Brain microvascular endothelial cell (primary cell): ENCODE data around the gene PCLO.

Source experiments
- DNase-seq: peaks from one replicate; pipeline ENCODE4 v3.0.0-alpha.2; 2020
- H3K27ac ChIP-seq: fragments of 250-450 bp; sonication (Bioruptor Pico); 2 replicates; pipeline ENCODE4 v1.5.1; 2020; ENCODE audit warnings: mild to moderate bottlenecking, moderate library complexity
- H3K27me3 ChIP-seq: fragments of 250-450 bp; sonication (Bioruptor Pico); replicated peaks from 2 replicates; pipeline ENCODE4 v1.5.1; 2020; ENCODE audit warnings: mild to moderate bottlenecking
- H3K36me3 ChIP-seq: fragments of 250-450 bp; sonication (Bioruptor Pico); replicated peaks from 2 replicates; pipeline ENCODE4 v1.5.1; 2020; ENCODE audit warnings: mild to moderate bottlenecking
- H3K4me3 ChIP-seq: 2 replicates; pipeline ENCODE4 v1.5.1; 2011; ENCODE audit warnings: low read depth, mild to moderate bottlenecking, control low read depth, low read length, moderate library complexity
- in situ Hi-C: cut with HindIII; loops from 2 replicates; pipeline ENCODE4 v1.10.0; 2017; ENCODE audit warnings: low sequenced_read_pairs, low pct_ligation_motif_present
- TF ChIP-seq, protein P1 (sequence below): IDR thresholded peaks from 2 replicates; pipeline ENCODE4 v1.5.1; 2011; ENCODE audit warnings: low read depth, mild to moderate bottlenecking, moderate library complexity, low read length, control low read depth, inconsistent platforms; ENCODE audit errors: missing control alignments

Gene PCLO

GRCh38 chr7:83060218-83060617, 102.5 kb downstream of the PCLO start:
- H3K27me3 ChIP-seq: no peaks in the 10 kb centered on the region
- in situ Hi-C loops: no loop called here
- no peak overlapping the region for H3K4me3 ChIP-seq
- DNase-seq: no peak
- no peaks in the 10 kb centered on the region for H3K36me3 ChIP-seq
- no peak overlapping the region for H3K27ac ChIP-seq
- TF ChIP-seq, protein P1, sequence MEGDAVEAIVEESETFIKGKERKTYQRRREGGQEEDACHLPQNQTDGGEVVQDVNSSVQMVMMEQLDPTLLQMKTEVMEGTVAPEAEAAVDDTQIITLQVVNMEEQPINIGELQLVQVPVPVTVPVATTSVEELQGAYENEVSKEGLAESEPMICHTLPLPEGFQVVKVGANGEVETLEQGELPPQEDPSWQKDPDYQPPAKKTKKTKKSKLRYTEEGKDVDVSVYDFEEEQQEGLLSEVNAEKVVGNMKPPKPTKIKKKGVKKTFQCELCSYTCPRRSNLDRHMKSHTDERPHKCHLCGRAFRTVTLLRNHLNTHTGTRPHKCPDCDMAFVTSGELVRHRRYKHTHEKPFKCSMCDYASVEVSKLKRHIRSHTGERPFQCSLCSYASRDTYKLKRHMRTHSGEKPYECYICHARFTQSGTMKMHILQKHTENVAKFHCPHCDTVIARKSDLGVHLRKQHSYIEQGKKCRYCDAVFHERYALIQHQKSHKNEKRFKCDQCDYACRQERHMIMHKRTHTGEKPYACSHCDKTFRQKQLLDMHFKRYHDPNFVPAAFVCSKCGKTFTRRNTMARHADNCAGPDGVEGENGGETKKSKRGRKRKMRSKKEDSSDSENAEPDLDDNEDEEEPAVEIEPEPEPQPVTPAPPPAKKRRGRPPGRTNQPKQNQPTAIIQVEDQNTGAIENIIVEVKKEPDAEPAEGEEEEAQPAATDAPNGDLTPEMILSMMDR: no peak

DNA sequence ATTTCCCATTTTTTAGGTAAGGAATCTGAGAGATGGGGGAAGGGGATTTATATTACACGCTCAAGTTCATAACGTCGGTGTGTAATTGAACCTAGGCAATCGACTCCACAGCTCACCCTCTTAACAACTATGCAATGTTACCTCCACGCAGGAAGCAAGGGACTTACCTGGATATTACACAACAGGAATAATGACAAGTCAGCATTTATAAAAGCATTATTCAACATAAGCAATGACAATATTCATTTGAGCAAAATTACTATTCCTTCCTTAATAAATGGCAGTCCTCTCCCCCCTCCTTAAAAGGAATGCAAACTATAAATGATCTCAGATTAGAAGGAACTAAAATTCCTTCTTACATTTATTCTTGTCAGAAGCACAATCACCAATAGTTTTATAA, 104.0 kb downstream of the PCLO start:
- TF ChIP-seq, protein P1: no peak
- H3K4me3 ChIP-seq: no peak overlapping the region
- in situ Hi-C loops: no loop called here
- no peak overlapping the region for H3K27ac ChIP-seq
- DNase-seq: no peak
- no peaks in the 10 kb centered on the region for H3K27me3 ChIP-seq
- H3K36me3 ChIP-seq: no peaks in the 10 kb centered on the region

DNA sequence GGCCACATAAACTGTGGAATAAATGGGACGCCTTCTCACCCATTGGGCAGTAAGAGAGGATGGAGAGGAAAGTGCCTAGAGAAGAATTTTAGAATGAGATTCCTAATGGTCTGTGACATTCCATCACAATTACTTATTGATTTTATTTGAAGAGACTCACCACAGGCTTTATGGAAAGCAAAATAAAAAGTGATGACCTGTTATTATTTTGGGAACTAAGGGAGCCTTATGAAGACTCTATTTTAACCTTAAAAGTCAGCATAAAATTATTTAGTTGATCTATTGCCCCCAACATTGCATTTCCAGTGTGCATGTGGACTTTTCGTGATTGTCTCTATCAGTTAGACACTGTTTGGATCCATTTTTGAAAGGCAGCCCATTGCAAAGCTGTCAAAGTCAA, 107.5 kb downstream of the PCLO start:
- Histone ChIP-seq H3K27me3 (no peaks in the 10 kb centered on the region), H3K4me3 (no peak overlapping the region), H3K36me3 (no peaks in the 10 kb centered on the region), H3K27ac (no peak overlapping the region)
- TF ChIP-seq, protein P1: no peak
- in situ Hi-C loops: no loop called here
- DNase-seq: no peak

GRCh38 chr7:83054472-83054871, 108.2 kb downstream of the PCLO start:
- no peaks in the 10 kb centered on the region for H3K36me3 ChIP-seq
- H3K27ac ChIP-seq: no peak overlapping the region
- no peak overlapping the region for H3K4me3 ChIP-seq
- TF ChIP-seq, protein P1: no peak
- no peak for DNase-seq
- H3K27me3 ChIP-seq: no peaks in the 10 kb centered on the region
- in situ Hi-C loops: no loop called here

- no peaks in the 10 kb centered on the region for H3K27me3 ChIP-seq
- no peak overlapping the region for H3K27ac ChIP-seq
- in situ Hi-C loops: no loop called here
- no peaks in the 10 kb centered on the region for H3K36me3 ChIP-seq
- H3K4me3 ChIP-seq: no peak overlapping the region
- no peak for DNase-seq
- TF ChIP-seq, protein P1: no peak
Observed at GRCh38 chr7:83053965-83054364, 108.7 kb downstream of the PCLO start.

GRCh38 chr7:83040484-83040883, 122.2 kb downstream of the PCLO start:
- DNase-seq: no peak
- Histone ChIP-seq H3K27me3 (no peaks in the 10 kb centered on the region), H3K36me3 (no peaks in the 10 kb centered on the region), H3K27ac (no peak overlapping the region), H3K4me3 (no peak overlapping the region)
- in situ Hi-C loops: no loop called here
- TF ChIP-seq, protein P1: no peak
